ENCODE results near the gene G0S2.

GRCh38 chr1:209678981-209679539, 3.8 kb downstream of the G0S2 start:
- TF ChIP-seq, protein P1, sequence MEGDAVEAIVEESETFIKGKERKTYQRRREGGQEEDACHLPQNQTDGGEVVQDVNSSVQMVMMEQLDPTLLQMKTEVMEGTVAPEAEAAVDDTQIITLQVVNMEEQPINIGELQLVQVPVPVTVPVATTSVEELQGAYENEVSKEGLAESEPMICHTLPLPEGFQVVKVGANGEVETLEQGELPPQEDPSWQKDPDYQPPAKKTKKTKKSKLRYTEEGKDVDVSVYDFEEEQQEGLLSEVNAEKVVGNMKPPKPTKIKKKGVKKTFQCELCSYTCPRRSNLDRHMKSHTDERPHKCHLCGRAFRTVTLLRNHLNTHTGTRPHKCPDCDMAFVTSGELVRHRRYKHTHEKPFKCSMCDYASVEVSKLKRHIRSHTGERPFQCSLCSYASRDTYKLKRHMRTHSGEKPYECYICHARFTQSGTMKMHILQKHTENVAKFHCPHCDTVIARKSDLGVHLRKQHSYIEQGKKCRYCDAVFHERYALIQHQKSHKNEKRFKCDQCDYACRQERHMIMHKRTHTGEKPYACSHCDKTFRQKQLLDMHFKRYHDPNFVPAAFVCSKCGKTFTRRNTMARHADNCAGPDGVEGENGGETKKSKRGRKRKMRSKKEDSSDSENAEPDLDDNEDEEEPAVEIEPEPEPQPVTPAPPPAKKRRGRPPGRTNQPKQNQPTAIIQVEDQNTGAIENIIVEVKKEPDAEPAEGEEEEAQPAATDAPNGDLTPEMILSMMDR (IDR thresholded peaks at IDR 0.05): no peak
- TF ChIP-seq EP300 (IDR thresholded peaks at IDR 0.05): no peak
